T-cell (primary cell): ENCODE measurements around the gene SOD3. TPM values are rescaled to one million over a fixed set of nuclear protein-coding genes. Genes with fewer than 3 reads are reported as not detected.

Experiments
- ATAC-seq, 4 experiments: fragments of 200-7000 bp in 3 of 4; fragments of 150-1000 bp in 1 of 4; cut with Tn5 transposase; replicated peaks in 1 of 4; 1 replicate in 3 of 4; 2 replicates in 1 of 4; pipeline ENCODE4 v1.10.0; 2021; ENCODE audit warnings: moderate library complexity in 3 of 4, mild to moderate bottlenecking in 2 of 4, moderate number of reproducible peaks in 1 of 4
- CTCF ChIA-PET, 2 donors: fragments of 300-600 bp; sonication (Branson Sonifier 250); formaldehyde crosslinking; loops; one replicate each; lab custom pipeline; 2022; ENCODE audit warnings: antibody characterized with exemption in 2 of 2; lab: Charles Lee
- POLR2A ChIA-PET, 2 donors: fragments of 300-600 bp; sonication (Branson Sonifier 250); formaldehyde crosslinking; loops; one replicate each; lab custom pipeline; 2022; ENCODE audit warnings: antibody characterized with exemption in 2 of 2; lab: Charles Lee
- DNase-seq, 35 experiments: peaks; one replicate each; pipeline versions ENCODE4 v3.0.0 to v3.0.0-alpha.2; 2013 to 2023
- H3K27ac ChIP-seq: one replicate; pipeline ENCODE4 v1.5.1; 2013; ENCODE audit warnings: low read length
- H3K27me3 ChIP-seq, 2 experiments: replicated peaks in 1 of 2; 1 replicate in 1 of 2; 2 replicates in 1 of 2; pipeline versions ENCODE4 v1.6.1 to v1.7.0; 2013; ENCODE audit warnings: low read length in 1 of 2, mixed read lengths in 1 of 2; ENCODE audit not compliant: control insufficient read depth in 2 of 2, insufficient read depth in 2 of 2; ENCODE audit errors: extremely low read depth in 1 of 2
- H3K36me3 ChIP-seq, 2 donors: 1 replicate in 1 of 2; 2 replicates in 1 of 2; pipeline versions ENCODE4 v1.6.1 to v1.7.0; 2013; ENCODE audit warnings: low read length in 1 of 2; ENCODE audit not compliant: control insufficient read depth in 2 of 2, insufficient read depth in 1 of 2; ENCODE audit errors: extremely low read depth in 1 of 2
- H3K4me1 ChIP-seq, 2 experiments: 1 replicate in 1 of 2; 2 replicates in 1 of 2; pipeline versions ENCODE4 v1.6.1 to v1.7.0; 2013; ENCODE audit warnings: low read length in 2 of 2, mixed read lengths in 1 of 2; ENCODE audit not compliant: insufficient read depth in 2 of 2, control insufficient read depth in 1 of 2; ENCODE audit errors: extremely low read depth in 1 of 2
- H3K4me3 ChIP-seq, 2 donors: 1 replicate in 1 of 2; 2 replicates in 1 of 2; pipeline versions ENCODE4 v1.5.1 to v1.7.0; 2013; ENCODE audit warnings: mild to moderate bottlenecking in 2 of 2, low read length in 1 of 2, moderate library complexity in 1 of 2; ENCODE audit not compliant: control insufficient read depth in 1 of 2; ENCODE audit errors: extremely low read depth in 1 of 2
- H3K9me3 ChIP-seq: 2 replicates; pipeline ENCODE4 v1.7.0; 2013
- H3K27ac Mint-ChIP-seq, 2 donors: one replicate each; pipeline ENCODE4 v1.8.0; 2020 to 2021; ENCODE audit warnings: mild to moderate bottlenecking in 2 of 2, mixed read lengths in 2 of 2
- H3K27me3 Mint-ChIP-seq, 2 donors: one replicate each; pipeline ENCODE4 v1.8.0; 2021 to 2022; ENCODE audit warnings: mixed read lengths in 2 of 2
- H3K36me3 Mint-ChIP-seq: one replicate; pipeline ENCODE4 v1.8.0; 2021; ENCODE audit warnings: mixed read lengths
- H3K4me1 Mint-ChIP-seq, 3 donors: one replicate each; pipeline ENCODE4 v1.8.0; 2020 to 2022; ENCODE audit warnings: mixed read lengths in 3 of 3, mild to moderate bottlenecking in 1 of 3
- H3K4me3 Mint-ChIP-seq, 3 donors: one replicate each; pipeline ENCODE4 v1.8.0; 2020 to 2022; ENCODE audit warnings: mild to moderate bottlenecking in 3 of 3, mixed read lengths in 3 of 3, moderate library complexity in 3 of 3
- H3K9me3 Mint-ChIP-seq, 3 donors: one replicate each; pipeline ENCODE4 v1.8.0; 2020 to 2022; ENCODE audit warnings: mixed read lengths in 3 of 3
- whole genome bisulfite sequencing: methylation state at CpG from one replicate; pipeline ENCODE4 v1.1.5; 2013; ENCODE audit warnings: missing lambda C conversion rate; ENCODE audit not compliant: insufficient coverage; 5-methylcytosine and 5-hydroxymethylcytosine counted together
- total RNA-seq, 35 experiments: library from RNA in 6 of 35; stranded (reverse) in 6 of 35; fragments of 120-200 nt in 1 of 35; gene quantifications; one replicate each; pipeline versions ENCODE4 v1.2.1 to v1.2.4 and lab custom pipeline; 2013 to 2026

SOD3 gene
- total RNA-seq, 5 donors from 2014 or later (not counting 1 experiment from before 2014, with no cell fraction given): 0.23 to 0.35 (median 0.28) TPM; not detected in 2

GRCh38 chr4:24799544-24800324 lies 4.4 kb downstream of the SOD3 start:
- H3K4me3 ChIP-seq: no peak overlapping the region
- H3K27ac ChIP-seq: no peak overlapping the region
- DNase-seq: no peak
- Mint-ChIP-seq H3K9me3 (peaks cover 0 to 4% (median 0%) of the 10 kb centered on the region in 3 donors), H3K4me3 (no peak overlapping the region), H3K4me1 (no peaks in the 10 kb centered on the region), H3K27ac (no peak overlapping the region), H3K36me3 (no peaks in the 10 kb centered on the region), H3K27me3 (peaks cover 51% of the 10 kb centered on the region in 2 donors)
- H3K36me3 ChIP-seq: no peaks in the 10 kb centered on the region
- H3K27me3 ChIP-seq: peaks cover 0 to 27% of the 10 kb centered on the region in 2 experiments
- ChIA-PET CTCF (no interaction called here), POLR2A (no interaction called here)
- no peaks in the 10 kb centered on the region for H3K4me1 ChIP-seq
- WGBS: 24% methylated on average over 100 of the region's 103 CpGs
- H3K9me3 ChIP-seq: no peaks in the 10 kb centered on the region
- ATAC-seq: peak in 1 of 4 experiments; percentile 20

DNA sequence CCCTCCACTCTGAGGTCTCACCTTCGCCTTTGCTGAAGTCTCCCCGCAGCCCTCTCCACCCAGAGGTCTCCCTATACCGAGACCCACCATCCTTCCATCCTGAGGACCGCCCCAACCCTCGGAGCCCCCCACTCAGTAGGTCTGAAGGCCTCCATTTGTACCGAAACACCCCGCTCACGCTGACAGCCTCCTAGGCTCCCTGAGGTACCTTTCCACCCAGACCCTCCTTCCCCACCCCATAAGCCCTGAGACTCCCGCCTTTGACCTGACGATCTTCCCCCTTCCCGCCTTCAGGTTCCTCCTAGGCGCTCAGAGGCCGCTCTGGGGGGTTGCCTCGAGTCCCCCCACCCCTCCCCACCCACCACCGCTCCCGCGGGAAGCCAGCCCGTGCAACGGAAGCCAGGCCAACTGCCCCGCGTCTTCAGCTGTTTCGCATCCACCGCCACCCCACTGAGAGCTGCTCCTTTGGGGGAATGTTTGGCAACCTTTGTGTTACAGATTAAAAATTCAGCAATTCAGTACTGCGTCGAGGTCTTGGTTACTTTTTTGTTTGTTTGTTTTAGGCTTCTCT lies 5.0 kb downstream of the SOD3 start:
- POLR2A ChIA-PET: interaction anchor here in 1 of 2 donors (0.6 kb wide), 1 partner anchor 455 kb away, joined by 4 read pairs; no protein-coding TSS in a partner anchor
- Mint-ChIP-seq H3K27ac (no peak overlapping the region), H3K36me3 (no peaks in the 10 kb centered on the region), H3K27me3 (peaks cover 49 to 51% of the 10 kb centered on the region in 2 donors), H3K9me3 (peaks cover 0 to 4% (median 0%) of the 10 kb centered on the region in 3 donors), H3K4me3 (no peak overlapping the region), H3K4me1 (no peaks in the 10 kb centered on the region)
- ATAC-seq (no peak), DNase-seq (no peak)
- CTCF ChIA-PET: no interaction called here
- no peak overlapping the region for H3K4me3 ChIP-seq
- H3K9me3 ChIP-seq: no peaks in the 10 kb centered on the region
- H3K27ac ChIP-seq: no peak overlapping the region
- H3K36me3 ChIP-seq: no peaks in the 10 kb centered on the region
- no peaks in the 10 kb centered on the region for H3K4me1 ChIP-seq
- peaks cover 0 to 27% of the 10 kb centered on the region in 2 experiments for H3K27me3 ChIP-seq
- 7% methylated on average over 13 of the region's 25 CpGs for WGBS

DNA sequence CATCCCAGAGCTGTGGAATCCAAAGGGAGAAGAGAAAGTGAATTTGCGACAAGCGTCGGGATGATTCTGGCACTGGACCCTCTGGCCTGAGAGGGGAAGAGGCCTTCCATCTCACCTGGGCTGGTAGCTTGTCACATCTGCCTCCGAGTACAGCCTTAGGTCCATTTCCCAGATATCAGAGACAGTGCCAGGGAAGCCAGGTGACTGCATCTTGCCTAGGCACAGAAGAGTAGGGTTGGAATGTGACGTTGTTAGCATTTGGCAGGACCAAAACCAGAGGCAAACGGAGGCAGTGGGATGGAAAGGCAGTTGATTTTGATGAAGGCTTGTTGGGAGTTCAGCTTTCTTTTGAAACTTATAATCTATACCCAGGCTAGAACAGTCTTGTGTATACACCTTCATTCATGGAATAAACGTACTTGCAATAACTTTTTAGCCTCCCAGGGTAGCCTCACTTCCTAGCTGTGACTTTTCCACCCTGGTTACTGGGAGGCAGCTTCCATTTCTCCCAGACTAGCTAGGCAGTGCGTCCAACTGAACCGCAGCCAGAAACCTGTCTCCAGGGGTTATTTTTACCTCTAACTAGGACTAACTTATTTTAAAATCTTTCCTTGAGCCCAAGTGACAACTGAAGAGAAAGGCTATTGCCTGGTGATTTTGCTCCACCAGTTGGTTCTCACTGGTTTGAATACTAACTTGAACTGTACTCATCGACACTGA lies 5.9 kb downstream of the SOD3 start:
- no peak for ATAC-seq
- Histone ChIP-seq H3K9me3 (no peaks in the 10 kb centered on the region), H3K27ac (no peak overlapping the region), H3K4me3 (no peak overlapping the region), H3K27me3 (peaks cover 0 to 27% of the 10 kb centered on the region in 2 experiments), H3K36me3 (no peaks in the 10 kb centered on the region), H3K4me1 (no peaks in the 10 kb centered on the region)
- Mint-ChIP-seq H3K4me1 (no peaks in the 10 kb centered on the region), H3K9me3 (peaks cover 0 to 4% (median 0%) of the 10 kb centered on the region in 3 donors), H3K27ac (no peak overlapping the region), H3K4me3 (no peak overlapping the region), H3K27me3 (peaks cover 47 to 51% of the 10 kb centered on the region in 2 donors), H3K36me3 (no peaks in the 10 kb centered on the region)
- POLR2A ChIA-PET: interaction anchor here in 1 of 2 donors (0.6 kb wide), 1 partner anchor 454 kb away, joined by 4 read pairs; no protein-coding TSS in a partner anchor
- DNase-seq: no peak
- WGBS: 85% methylated on average over 4 of the region's 10 CpGs
- CTCF ChIA-PET: no interaction called here

- Histone ChIP-seq H3K27ac (no peak overlapping the region), H3K36me3 (no peaks in the 10 kb centered on the region), H3K9me3 (no peaks in the 10 kb centered on the region), H3K4me3 (no peak overlapping the region), H3K4me1 (no peaks in the 10 kb centered on the region), H3K27me3 (peaks cover 0 to 27% of the 10 kb centered on the region in 2 experiments)
- WGBS: 76% methylated on average over 3 of the region's 6 CpGs
- H3K27ac Mint-ChIP-seq: no peak overlapping the region
- H3K36me3 Mint-ChIP-seq: no peaks in the 10 kb centered on the region
- ATAC-seq (no peak), DNase-seq (no peak)
- H3K4me1 Mint-ChIP-seq: no peaks in the 10 kb centered on the region
- no peak overlapping the region for H3K4me3 Mint-ChIP-seq
- POLR2A ChIA-PET: no interaction called here
- CTCF ChIA-PET: no interaction called here
- H3K9me3 Mint-ChIP-seq: peaks cover 0 to 4% (median 0%) of the 10 kb centered on the region in 3 donors
- peaks cover 47 to 51% of the 10 kb centered on the region in 2 donors for H3K27me3 Mint-ChIP-seq
Observed at GRCh38 chr4:24802648-24803047, 7.3 kb downstream of the SOD3 start.

- H3K27ac ChIP-seq: no peak overlapping the region
- Mint-ChIP-seq H3K4me3 (no peak overlapping the region), H3K4me1 (no peaks in the 10 kb centered on the region), H3K27ac (no peak overlapping the region), H3K9me3 (no peaks in the 10 kb centered on the region), H3K27me3 (peaks cover 30 to 36% of the 10 kb centered on the region in 2 donors), H3K36me3 (no peaks in the 10 kb centered on the region)
- H3K9me3 ChIP-seq: no peaks in the 10 kb centered on the region
- H3K27me3 ChIP-seq: peaks cover 0 to 14% of the 10 kb centered on the region in 2 experiments
- ATAC-seq: no peak
- ChIA-PET POLR2A (no interaction called here), CTCF (no interaction called here)
- H3K4me3 ChIP-seq: no peak overlapping the region
- no peaks in the 10 kb centered on the region for H3K36me3 ChIP-seq
- H3K4me1 ChIP-seq: no peaks in the 10 kb centered on the region
- 94% methylated on average over 2 of the region's 5 CpGs for WGBS
- no peak for DNase-seq
Observed at GRCh38 chr4:24805067-24805466, 9.7 kb downstream of the SOD3 start.

- ChIA-PET CTCF (no interaction called here), POLR2A (no interaction called here)
- no peak for DNase-seq
- Histone ChIP-seq H3K27me3 (peaks cover 0 to 9% of the 10 kb centered on the region in 2 experiments), H3K4me1 (no peaks in the 10 kb centered on the region), H3K9me3 (no peaks in the 10 kb centered on the region), H3K27ac (no peak overlapping the region), H3K36me3 (no peaks in the 10 kb centered on the region), H3K4me3 (no peak overlapping the region)
- Mint-ChIP-seq H3K4me1 (no peaks in the 10 kb centered on the region), H3K27ac (no peak overlapping the region), H3K4me3 (no peak overlapping the region), H3K9me3 (no peaks in the 10 kb centered on the region), H3K36me3 (no peaks in the 10 kb centered on the region), H3K27me3 (peaks cover 27 to 35% of the 10 kb centered on the region in 2 donors)
- no CpG with 5 or more reads among the region's 6 CpGs for WGBS
- no peak for ATAC-seq
Observed at GRCh38 chr4:24805566-24805965, 10.2 kb downstream of the SOD3 start.
